HUDEP-2 (cell line): ENCODE data around the gene ARAP1.

Experiments used
- DNase-seq, 76 experiments: peaks; one replicate each; lab custom pipeline; 2025; ENCODE audit not compliant: unreplicated experiment in 76 of 76; lab: John Stamatoyannopoulos, UW

The ARAP1 gene

GRCh38 chr11:72780296-72781062, 28.3 kb upstream of the ARAP1 start:
- no peak for DNase-seq

GRCh38 chr11:72779495-72780128, 27.4 kb upstream of the ARAP1 start:
- DNase-seq: no peak

DNA sequence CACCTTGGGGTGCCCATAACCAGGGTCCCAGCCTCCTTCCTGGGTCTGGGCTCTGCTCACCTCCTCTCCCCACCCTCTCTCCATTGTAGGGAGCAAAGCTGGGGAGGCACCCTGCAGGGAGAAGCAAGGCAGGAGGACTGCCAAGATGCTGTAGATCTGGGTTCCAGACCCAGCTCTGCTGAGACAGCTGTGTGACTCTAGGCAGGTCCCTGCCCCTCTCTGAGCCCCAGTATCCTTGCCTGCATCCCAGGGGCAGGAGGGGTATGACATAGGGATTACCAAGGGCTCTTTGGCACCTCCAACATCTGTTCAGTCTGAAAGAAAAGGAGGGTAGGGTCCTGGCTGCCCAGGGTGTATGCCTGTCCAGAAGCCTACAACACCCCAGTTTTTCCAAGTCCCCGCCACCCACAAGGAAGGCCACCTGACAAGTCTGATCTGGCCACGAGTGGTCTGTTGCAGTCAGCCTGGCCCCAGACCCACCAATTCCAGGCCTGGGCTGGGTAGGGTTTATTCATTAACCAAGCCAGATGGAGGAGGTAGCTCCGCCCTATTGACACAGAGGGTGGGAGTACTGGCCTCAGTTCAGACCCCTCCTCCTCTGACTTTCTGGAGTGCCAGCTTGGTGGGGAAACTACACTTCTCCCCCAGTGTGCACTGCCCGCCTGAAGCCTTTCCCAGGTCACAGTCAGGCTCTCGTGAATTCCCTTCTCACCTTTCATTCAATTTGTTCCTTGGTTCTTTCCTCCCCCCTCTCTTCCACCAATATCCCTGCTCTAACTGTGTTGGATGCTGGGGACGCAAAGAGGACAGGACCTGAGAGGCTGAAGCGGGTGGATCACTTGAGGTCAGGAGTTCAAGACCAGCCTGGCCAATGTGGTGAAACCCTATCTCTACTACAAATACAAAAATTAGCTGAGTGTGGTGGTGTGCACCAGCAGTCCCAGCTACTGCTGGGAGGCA, 26.6 kb upstream of the ARAP1 start:
- no peak for DNase-seq

- DNase-seq: no peak
These were observed 25.6 kb upstream of the ARAP1 start for GRCh38 chr11:72777755-72778278.

DNA sequence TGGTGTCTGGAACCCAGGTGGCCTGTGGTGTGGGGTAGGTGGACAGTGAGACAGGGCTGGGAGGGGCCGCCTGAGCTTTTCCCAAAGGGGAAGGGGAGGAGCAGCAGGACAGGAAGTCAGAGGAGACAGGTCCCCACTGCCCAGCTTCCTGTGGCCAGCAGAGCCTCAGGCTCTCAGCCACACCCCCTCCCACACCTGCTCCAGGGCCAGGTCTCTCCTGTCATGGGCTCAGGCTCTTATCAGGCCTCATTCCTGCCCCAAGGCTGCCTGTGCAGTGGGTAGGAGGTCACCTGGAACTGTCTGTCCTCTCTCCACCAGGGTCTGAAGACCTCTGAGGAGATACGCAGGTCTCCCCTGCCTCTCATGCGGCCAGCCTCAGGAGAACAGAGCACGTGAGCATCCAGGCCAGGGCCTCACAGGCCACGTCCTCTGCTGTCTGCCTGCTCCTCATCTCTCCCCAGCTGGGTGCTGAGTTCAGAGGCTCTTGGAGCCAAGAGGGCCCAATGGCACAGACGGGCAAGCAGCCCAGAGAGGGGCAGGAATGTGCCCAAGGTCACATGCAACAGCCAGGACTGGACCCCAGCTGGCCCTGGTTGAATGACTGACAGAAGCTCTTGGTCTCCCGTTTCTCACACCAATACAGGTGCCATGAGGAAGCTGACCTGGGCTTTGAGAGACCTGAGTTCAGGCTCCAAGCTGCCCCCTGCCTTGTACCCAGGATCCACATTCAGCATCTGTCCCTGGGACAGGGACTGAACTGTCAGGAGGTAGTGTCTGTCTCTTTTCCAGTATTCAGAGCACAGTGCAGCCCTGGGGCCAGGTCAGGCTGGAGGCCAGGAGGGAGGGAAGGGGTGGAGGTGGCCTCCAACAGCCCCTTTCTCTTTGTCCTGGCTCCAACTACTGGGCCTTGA, 24.9 kb upstream of the ARAP1 start:
- no peak for DNase-seq

GRCh38 chr11:72776117-72776843, 24.1 kb upstream of the ARAP1 start:
- peak in 9 of 76 experiments; percentile 20 to 64 (median 43) for DNase-seq

- DNase-seq: no peak
These were observed 23.3 kb upstream of the ARAP1 start for GRCh38 chr11:72775288-72776110.

DNA sequence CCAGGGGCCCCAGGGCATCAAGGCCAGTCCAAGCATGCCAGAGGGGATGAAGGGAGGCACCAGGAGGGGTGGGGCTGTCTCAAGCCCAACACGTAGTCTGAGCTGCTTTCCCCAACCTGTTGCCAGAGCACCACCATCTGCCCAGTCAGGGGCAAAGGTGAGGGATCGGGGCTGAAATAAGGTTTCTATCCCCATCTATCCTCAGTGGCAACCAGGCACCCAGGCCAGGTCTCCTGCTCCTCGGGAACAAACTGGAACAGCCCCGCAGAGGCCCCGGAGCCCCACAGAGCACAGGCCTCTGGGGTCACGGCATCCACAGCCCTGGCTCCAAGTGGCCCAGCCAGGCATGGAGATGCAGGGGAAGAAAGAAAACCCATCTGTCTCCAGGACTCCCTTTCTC, 22.3 kb upstream of the ARAP1 start:
- DNase-seq: no peak

DNA sequence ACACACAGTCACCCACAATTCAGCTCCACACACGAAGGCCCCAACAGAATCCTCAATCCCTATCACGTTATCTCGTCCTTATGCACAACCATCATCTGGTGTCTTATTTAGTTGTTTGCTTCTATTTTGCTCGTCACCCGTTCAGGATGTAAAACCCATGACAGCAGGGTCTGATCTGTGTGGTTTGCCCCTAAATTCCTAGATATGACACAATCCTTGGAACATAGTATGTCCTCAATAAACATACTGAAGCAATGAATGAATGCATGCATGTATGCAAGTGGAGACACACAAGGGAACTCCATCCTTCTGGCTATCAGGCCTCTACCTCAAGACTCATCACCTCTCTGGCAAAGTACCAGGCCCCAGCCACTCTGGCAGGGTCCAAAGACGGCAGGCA, 21.5 kb upstream of the ARAP1 start:
- no peak for DNase-seq

DNA sequence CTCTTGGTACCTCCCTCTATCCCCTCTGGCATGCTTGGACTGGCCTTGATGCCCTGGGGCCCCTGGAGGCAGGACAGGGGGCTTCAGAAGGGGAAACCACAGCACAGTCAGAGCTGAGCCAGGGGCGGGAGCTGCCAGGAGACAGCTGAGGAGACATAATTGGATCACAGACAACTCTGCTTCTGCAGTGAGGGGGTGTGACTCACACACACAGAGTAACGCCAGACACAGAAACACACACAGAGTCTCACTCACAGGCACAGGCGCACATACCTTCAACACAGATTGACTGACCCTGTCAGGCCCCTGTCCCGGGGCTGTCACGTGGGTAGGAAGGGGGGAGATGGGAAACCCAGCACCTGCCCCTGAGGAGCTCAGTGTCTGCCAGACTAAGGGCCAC, 21.1 kb upstream of the ARAP1 start:
- DNase-seq: peak in 5 of 76 experiments; percentile 11 to 31 (median 15)

GRCh38 chr11:72772059-72772458, 19.9 kb upstream of the ARAP1 start:
- no peak for DNase-seq

GRCh38 chr11:72771507-72771906, 19.3 kb upstream of the ARAP1 start:
- no peak for DNase-seq

DNA sequence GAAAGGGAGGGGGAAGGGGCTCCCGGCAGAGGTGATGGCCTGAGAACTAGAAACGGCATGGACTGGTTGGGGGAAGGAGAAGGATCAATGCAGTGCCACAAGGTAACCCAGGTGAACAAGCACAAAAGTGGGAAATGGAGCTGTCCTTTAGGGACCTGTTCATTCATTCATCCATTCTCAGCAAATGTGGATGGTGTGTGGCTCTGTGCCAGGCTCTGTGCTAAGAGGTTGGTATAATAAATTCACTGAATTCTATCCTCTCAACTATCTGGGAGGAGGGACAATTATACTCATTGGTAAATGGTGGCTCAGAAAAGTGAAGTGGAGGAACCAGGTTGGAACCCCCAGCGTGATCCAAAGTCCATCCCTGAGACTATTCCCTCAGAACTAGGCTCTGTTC, 18.6 kb upstream of the ARAP1 start:
- DNase-seq: no peak

GRCh38 chr11:72769680-72770079, 17.5 kb upstream of the ARAP1 start:
- DNase-seq: no peak

DNA sequence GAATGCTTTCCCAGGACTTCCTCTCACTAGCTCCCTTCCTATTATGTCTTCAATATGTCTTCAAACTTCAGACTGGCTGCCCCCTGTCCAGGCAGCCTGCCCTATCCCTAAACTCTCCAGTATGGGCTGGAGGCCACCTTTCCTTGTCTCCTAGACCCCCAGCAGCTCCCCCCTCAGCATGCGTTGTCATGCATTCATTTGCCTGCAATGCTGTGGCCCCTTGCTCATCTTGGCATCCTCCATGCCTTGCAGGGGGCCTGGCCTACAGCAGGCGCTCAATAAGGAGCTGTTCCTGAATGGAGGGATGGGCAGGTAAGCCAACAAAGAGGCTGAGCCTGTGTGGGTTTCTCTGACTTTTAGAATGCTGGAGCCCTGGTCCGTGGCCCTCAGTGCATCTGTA, 16.4 kb upstream of the ARAP1 start:
- DNase-seq: no peak

DNA sequence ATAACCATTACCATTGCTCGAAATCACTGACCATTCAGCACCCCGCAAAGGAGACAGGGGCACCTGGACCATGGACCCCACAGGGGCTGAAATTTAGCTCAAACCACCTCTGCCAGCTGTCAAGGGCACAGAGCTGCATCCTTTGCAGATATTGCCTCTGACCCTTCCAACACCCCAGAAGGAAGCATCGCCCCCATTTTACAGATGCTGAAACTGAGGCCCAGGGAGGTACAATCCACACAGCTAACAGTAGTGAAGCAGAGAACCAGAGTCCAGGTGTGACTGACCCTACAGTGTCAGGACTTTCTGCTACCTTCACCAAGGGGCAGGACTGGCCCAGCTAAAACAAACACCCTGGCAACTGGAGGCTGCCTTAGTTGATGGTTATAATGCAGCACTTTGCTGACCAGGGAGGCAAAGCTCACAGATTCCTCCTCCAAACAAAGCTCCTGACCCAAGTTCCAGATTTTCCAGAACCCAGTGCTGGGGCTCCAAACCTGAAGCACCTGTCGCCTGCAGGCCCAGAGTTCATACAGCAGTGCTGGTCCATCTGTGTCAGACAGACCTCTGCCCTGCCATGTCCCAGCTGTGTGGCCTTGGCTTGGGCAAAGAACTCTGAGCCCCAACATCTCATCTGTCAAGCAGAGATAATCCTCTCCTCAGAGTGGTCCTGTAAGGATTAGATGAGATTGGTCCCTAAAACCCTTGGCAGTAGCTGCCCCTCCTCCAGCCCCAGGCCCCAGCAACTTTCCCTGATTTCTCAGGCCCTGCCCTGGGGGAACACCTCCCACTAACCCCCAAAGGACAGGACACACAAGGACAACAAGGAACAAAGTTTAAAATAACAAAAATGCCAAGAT, 15.2 kb upstream of the ARAP1 start:
- DNase-seq: no peak

DNA sequence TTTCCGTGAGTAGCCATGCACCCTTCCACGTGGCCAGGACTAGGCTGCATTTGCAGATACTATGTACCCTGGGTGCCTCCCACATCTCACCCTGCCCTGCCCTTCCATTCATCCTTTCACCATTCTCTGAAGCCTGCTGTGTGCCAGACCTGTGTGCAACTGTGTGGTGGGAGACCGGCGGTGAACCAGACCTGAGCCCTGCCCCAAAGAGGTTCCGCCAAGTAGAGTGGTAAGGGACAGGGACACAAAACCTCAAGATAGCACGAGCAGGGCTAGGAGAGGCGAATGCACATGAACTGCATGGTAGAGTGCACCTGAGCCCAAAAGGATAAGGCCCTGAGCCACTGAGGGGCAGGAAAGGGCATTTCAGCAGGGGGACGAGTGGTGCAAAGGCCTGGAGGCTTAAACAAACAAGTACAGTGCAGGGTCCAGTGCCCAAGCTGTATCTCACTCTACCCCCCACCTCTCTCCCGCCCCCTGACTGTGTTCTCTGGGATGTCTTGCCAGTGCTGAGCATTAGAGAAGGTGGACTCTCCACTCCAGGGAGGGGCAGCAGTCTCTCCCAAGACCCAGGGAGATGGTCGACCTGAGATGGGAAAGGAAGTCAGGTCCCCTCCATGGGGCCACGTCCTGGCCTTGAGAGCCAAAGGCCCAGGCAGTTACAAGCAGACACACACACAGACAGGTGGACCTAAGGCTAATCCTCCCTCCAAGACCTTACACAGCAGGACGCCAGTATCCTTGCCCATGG, 14.1 kb upstream of the ARAP1 start:
- no peak for DNase-seq
